ENCODE data around the gene GRM7. TPM values are rescaled to one million over a fixed set of nuclear protein-coding genes. Genes with fewer than 3 reads are reported as not detected.

GRM7 gene
- total RNA-seq, 2 donors from 2014 or later: 0.33 to 1.3 TPM

DNA sequence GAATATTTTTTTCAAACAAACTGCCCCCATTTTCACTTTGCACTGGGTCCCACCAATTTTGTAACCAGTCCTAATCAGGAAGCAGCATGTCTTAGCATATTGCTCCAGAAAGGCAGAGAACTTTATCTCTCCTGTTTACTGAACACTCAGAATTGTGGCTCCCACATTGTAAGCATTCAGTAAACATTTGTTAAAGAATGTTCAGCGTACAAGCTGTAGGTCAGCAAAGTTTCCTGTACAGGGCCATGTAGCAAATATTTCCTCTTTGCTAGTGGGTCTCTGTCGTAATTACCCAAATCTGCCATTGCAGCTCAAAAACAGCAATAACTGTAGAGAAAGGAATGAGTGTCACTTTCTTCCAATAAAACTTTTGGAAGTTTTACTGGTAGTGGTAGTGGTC lies 393.3 kb downstream of the GRM7 start:
- Histone ChIP-seq H3K4me3 (no peak overlapping the region), H3K4me1 (no peaks in the 10 kb centered on the region), H3K9me3 (no peaks in the 10 kb centered on the region), H3K27ac (no peak overlapping the region), H3K36me3 (replicated peaks in 1 of 2; ENCODE audit: insufficient read depth in 1 of 2, low read depth in 2 of 2) (no peaks in the 10 kb centered on the region), H3K27me3 (no peaks in the 10 kb centered on the region)
- no peak for ATAC-seq
- DNase-seq: no peak
- 68 to 70% methylated on average over 2 of the region's 2 CpGs for WGBS, 2 donors
- TF ChIP-seq, protein P1, sequence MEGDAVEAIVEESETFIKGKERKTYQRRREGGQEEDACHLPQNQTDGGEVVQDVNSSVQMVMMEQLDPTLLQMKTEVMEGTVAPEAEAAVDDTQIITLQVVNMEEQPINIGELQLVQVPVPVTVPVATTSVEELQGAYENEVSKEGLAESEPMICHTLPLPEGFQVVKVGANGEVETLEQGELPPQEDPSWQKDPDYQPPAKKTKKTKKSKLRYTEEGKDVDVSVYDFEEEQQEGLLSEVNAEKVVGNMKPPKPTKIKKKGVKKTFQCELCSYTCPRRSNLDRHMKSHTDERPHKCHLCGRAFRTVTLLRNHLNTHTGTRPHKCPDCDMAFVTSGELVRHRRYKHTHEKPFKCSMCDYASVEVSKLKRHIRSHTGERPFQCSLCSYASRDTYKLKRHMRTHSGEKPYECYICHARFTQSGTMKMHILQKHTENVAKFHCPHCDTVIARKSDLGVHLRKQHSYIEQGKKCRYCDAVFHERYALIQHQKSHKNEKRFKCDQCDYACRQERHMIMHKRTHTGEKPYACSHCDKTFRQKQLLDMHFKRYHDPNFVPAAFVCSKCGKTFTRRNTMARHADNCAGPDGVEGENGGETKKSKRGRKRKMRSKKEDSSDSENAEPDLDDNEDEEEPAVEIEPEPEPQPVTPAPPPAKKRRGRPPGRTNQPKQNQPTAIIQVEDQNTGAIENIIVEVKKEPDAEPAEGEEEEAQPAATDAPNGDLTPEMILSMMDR (IDR thresholded peaks at IDR 0.05): no peak
- TF ChIP-seq POLR2A (IDR thresholded peaks at IDR 0.05): no peak
- intact Hi-C loops (cut with DNase I): no loop called here

DNA sequence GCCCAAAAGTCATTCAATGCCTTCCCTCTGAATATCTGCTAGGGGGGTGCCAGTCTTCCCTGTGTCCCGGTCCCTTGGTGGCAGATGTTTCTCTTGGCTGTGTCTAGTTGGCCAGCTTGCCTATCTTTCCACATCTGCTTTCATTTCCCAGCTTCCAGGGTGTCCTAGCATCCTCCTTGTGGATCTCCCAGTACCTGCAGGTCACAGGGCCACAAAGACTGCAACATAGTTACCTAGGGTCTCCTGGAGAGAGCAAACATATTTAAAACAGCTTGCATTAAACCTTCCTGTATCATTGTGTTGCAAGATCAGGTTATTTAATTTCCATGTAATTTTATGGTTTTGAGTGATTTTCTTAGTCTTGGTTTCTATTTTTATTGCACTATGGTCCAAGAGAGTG lies 400.1 kb downstream of the GRM7 start:
- Histone ChIP-seq H3K4me1 (no peaks in the 10 kb centered on the region), H3K9me3 (no peaks in the 10 kb centered on the region), H3K4me3 (no peak overlapping the region), H3K27me3 (no peaks in the 10 kb centered on the region), H3K27ac (no peak overlapping the region), H3K36me3 (replicated peaks in 1 of 2; ENCODE audit: insufficient read depth in 1 of 2, low read depth in 2 of 2) (no peaks in the 10 kb centered on the region)
- ATAC-seq (no peak), DNase-seq (no peak)
- intact Hi-C loops (cut with DNase I): no loop called here
- WGBS, 2 donors: 78 to 90% methylated on average over 1 of the region's 1 CpG
- TF ChIP-seq, protein P1 (IDR thresholded peaks at IDR 0.05): no peak
- TF ChIP-seq POLR2A (IDR thresholded peaks at IDR 0.05): no peak

DNA sequence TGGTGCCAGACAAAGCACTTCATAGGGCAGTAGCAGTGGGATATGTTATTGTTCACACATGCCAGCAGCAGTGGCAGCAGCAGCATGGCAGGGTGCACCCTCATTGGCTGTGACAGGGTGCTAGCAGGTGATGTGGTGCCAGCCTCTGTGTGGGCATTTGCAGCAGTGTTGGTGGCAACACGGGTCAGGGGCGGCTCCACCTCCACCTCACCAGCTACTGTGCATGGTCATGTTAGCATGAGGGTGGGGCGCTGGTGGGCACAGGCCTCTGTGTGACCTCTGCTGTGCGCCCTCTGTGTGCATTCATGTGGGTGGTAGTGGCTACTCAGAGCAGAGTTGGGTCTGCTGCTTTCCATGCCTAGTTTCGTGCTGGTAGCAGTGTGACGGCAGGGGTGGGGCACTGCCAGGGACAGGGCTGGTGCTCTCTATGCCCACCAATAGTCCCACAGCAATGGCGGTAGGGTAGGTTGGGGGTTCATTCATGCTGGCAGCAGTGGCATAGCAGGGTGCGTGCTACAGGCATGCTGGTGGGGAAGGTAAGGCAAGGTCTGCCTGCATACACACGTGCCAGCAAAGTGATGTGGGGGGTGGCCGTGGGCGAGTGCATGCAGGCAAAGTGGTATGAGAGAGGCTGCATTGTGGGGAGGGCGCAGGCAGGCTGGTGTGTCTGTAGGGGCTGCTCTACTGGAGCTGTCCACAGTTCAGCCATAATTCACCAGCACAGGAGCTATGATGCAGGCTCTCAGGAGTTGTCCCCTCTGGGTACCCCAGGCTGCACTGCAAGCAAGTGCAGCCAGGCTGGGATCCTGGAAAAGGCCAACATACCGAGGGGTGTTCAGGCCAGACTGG lies 402.7 kb downstream of the GRM7 start:
- WGBS, 2 donors: 75 to 78% methylated on average over 12 of the region's 13 CpGs
- no peak for ATAC-seq
- intact Hi-C loops (cut with DNase I): no loop called here

DNA sequence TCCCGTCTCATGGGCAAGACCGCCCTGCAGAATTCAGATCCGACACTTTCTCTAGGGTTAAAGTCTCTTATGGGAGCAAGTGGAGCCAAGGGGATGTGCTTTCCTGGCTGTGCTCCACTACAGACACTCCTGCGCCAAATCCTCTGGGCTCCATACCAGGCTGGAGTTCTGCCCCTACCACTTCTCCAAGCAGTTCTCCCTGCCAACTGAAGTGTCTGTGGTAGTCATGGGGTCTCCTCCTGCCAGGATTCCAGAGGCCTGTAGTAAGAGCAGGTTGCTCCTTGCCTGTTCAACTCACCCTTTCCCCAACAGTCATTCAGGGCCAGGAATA lies 403.2 kb downstream of the GRM7 start:
- DNase-seq: no peak
- no peak for TF ChIP-seq POLR2A (IDR thresholded peaks at IDR 0.05)
- TF ChIP-seq, protein P1 (IDR thresholded peaks at IDR 0.05): no peak
- Histone ChIP-seq H3K27me3 (no peaks in the 10 kb centered on the region), H3K36me3 (replicated peaks in 1 of 2; ENCODE audit: insufficient read depth in 1 of 2, low read depth in 2 of 2) (no peaks in the 10 kb centered on the region), H3K9me3 (no peaks in the 10 kb centered on the region), H3K4me1 (no peaks in the 10 kb centered on the region), H3K27ac (no peak overlapping the region), H3K4me3 (no peak overlapping the region)
- intact Hi-C loops (cut with DNase I): no loop called here
- no peak for ATAC-seq
- 93 to 100% methylated on average over 2 to 4 of the region's 4 CpGs for WGBS, 2 donors

More for the DNA sequence above, 402.7 kb downstream of the GRM7 start:
- no peaks in the 10 kb centered on the region for H3K4me1 ChIP-seq
- no peak overlapping the region for H3K27ac ChIP-seq
- H3K36me3 ChIP-seq (replicated peaks in 1 of 2; ENCODE audit: insufficient read depth in 1 of 2, low read depth in 2 of 2): no peaks in the 10 kb centered on the region
- H3K9me3 ChIP-seq: no peaks in the 10 kb centered on the region
- no peak for DNase-seq
- TF ChIP-seq POLR2A (IDR thresholded peaks at IDR 0.05): no peak
- TF ChIP-seq, protein P1 (IDR thresholded peaks at IDR 0.05): no peak
- no peaks in the 10 kb centered on the region for H3K27me3 ChIP-seq
- no peak overlapping the region for H3K4me3 ChIP-seq

DNA sequence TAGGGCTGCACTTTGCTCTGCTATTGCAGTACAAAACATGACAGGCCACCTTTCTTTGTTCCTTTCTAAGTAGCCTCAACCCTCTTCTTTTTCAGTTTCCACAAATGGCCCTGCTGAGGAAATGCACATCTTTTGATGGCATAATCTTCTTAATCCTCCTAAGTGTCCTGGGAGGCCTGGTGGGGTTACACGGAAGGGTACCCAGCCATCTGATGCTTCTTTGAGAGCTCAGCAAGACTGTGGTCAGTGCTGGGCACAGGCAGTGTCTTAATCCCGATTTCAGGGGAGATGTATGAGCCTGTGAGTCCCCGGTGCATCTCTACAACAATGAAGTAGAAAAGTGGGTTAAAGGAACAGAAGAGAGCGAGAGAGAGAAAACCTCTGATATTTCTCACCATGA lies 404.8 kb downstream of the GRM7 start:
- no peak overlapping the region for H3K27ac ChIP-seq
- intact Hi-C loops (cut with DNase I): no loop called here
- ATAC-seq (no peak), DNase-seq (no peak)
- WGBS, 2 donors: 53 to 71% methylated on average over 4 of the region's 4 CpGs
- no peak overlapping the region for H3K4me3 ChIP-seq
- no peaks in the 10 kb centered on the region for H3K4me1 ChIP-seq
- no peaks in the 10 kb centered on the region for H3K36me3 ChIP-seq (replicated peaks in 1 of 2; ENCODE audit: insufficient read depth in 1 of 2, low read depth in 2 of 2)
- no peaks in the 10 kb centered on the region for H3K27me3 ChIP-seq
- TF ChIP-seq, protein P1 (IDR thresholded peaks at IDR 0.05): no peak
- TF ChIP-seq POLR2A (IDR thresholded peaks at IDR 0.05): no peak
- no peaks in the 10 kb centered on the region for H3K9me3 ChIP-seq

Measured in body of pancreas (tissue), 4 donors.